HG02852 (cell line): ENCODE results near the gene ATP2B3.

Experiments used
- ATAC-seq: cut with Tn5 transposase; IDR thresholded peaks from one replicate; pipeline ENCODE4 v1.9.1; 2021; ENCODE audit warnings: mild to moderate bottlenecking, moderate library complexity; ENCODE audit not compliant: unreplicated experiment

Gene ATP2B3

DNA sequence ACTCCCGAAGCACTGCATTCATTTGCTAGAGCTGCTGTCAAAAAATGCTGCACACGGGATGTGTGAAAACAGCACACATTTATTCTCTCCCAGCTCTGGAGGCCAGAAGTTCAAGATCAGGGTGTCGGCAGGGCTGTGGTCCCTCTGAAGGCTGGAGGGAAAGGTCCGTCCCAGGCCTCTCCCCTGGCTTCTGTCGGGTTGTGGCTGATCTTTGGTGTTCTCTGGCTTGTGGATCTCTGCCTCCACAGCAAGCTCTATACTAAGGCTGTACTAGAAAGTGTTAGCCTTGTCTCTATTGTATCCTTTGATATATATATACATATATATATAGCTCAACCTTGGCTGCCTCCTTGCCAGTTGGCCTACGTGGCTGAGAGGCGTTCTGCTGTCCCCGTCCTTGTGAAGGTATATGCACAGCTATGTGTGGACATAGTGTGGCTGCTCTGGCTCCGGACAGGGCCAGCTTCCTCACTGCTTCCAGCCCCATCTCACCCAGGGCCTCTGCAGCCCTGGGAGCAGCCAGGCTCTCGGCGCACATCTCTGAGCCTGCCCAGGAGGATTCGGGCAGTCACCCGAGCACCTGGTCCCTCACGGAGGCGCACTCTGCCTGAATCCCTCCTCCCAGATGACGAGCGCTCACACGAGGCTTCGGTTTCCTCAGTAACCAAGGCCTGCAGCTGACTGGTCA, 114.6 kb downstream of the ATP2B3 start:
- ATAC-seq: no peak
